OCI-LY1 (cell line): ENCODE results near the gene DHX32.
A peak's percentile ranks its signal among the peaks of the same experiment; 100 is the strongest.

ENCODE experiments used
- H2AFZ ChIP-seq: fragments of 200-600 bp; sonication (generic), shearing (Covaris generic); 2 replicates; pipeline ENCODE4 v1.6.0; 2014; ENCODE audit warnings: antibody characterized with exemption, mild to moderate bottlenecking, low read length
- H3F3A ChIP-seq: fragments of 200-600 bp; sonication (generic), shearing (Covaris generic); 2 replicates; pipeline ENCODE4 v1.6.0; 2014; ENCODE audit warnings: mild to moderate bottlenecking, antibody characterized with exemption, low read length, moderate library complexity; ENCODE audit not compliant: insufficient read depth
- H3K27ac ChIP-seq: fragments of 200-600 bp; sonication (generic); 2 replicates; pipeline ENCODE4 v1.5.1; 2014; ENCODE audit warnings: low read length, mixed run types, mild to moderate bottlenecking, low read depth; ENCODE audit not compliant: poor library complexity, severe bottlenecking
- H3K27me3 ChIP-seq: fragments of 200-600 bp; sonication (generic); 2 replicates; pipeline ENCODE4 v1.6.0; 2014; ENCODE audit warnings: antibody characterized with exemption, mild to moderate bottlenecking, low read length, moderate library complexity; ENCODE audit not compliant: insufficient read depth
- H3K36me3 ChIP-seq: fragments of 200-600 bp; sonication (generic); 2 replicates; pipeline ENCODE4 v1.6.1; 2014; ENCODE audit warnings: mild to moderate bottlenecking, antibody characterized with exemption, low read length, moderate library complexity, mixed read lengths; ENCODE audit not compliant: insufficient read depth
- H3K4me1 ChIP-seq: fragments of 200-600 bp; sonication (generic); 2 replicates; pipeline ENCODE4 v1.5.1; 2014; ENCODE audit warnings: mild to moderate bottlenecking, low read length, moderate library complexity; ENCODE audit not compliant: insufficient read depth, severe bottlenecking
- H3K4me2 ChIP-seq: fragments of 200-600 bp; sonication (generic), shearing (Covaris generic); 2 replicates; pipeline ENCODE4 v1.6.1; 2014; ENCODE audit warnings: low read length
- H3K4me3 ChIP-seq: fragments of 200-600 bp; sonication (generic); 2 replicates; pipeline ENCODE4 v1.5.1; 2014; ENCODE audit warnings: low read length, low read depth, mild to moderate bottlenecking, mixed read lengths; ENCODE audit not compliant: poor library complexity, severe bottlenecking
- H3K79me2 ChIP-seq: fragments of 200-600 bp; shearing (Covaris generic); 2 replicates; pipeline ENCODE4 v1.6.1; 2016; ENCODE audit warnings: mixed run types, low read length, mixed read lengths; ENCODE audit not compliant: insufficient read depth
- H3K9ac ChIP-seq: fragments of 200-600 bp; sonication (generic), shearing (Covaris generic); 2 replicates; pipeline ENCODE4 v1.6.1; 2014; ENCODE audit warnings: mild to moderate bottlenecking, low read length, mixed read lengths
- H3K9me2 ChIP-seq: fragments of 200-600 bp; sonication (generic), shearing (Covaris generic); 2 replicates; pipeline ENCODE4 v1.6.1; 2014; ENCODE audit warnings: low read depth, mild to moderate bottlenecking, low read length, mixed read lengths
- H3K9me3 ChIP-seq: fragments of 200-600 bp; shearing (Covaris generic); 2 replicates; pipeline ENCODE4 v1.6.1; 2014; ENCODE audit warnings: low read length, mixed read lengths
- H4K20me1 ChIP-seq: fragments of 200-600 bp; sonication (generic), shearing (Covaris generic); 2 replicates; pipeline ENCODE4 v1.6.0; 2016; ENCODE audit warnings: mild to moderate bottlenecking, low read length; ENCODE audit not compliant: insufficient read depth
- EZH2 ChIP-seq: fragments of 200-600 bp; sonication (generic), shearing (Covaris generic); IDR thresholded peaks from 2 replicates; pipeline ENCODE4 v1.8.0; 2017; ENCODE audit warnings: borderline replicate concordance, mixed run types, mild to moderate bottlenecking, antibody characterized with exemption, low read length, moderate library complexity, mixed read lengths
- TF ChIP-seq, protein P1 (sequence below): fragments of 200-600 bp; sonication (generic), shearing (Covaris generic); IDR thresholded peaks from 2 replicates; pipeline ENCODE4 v1.5.1; 2017; ENCODE audit warnings: mild to moderate bottlenecking, antibody characterized with exemption, low read length, moderate library complexity, mixed read lengths

DHX32 gene

DNA sequence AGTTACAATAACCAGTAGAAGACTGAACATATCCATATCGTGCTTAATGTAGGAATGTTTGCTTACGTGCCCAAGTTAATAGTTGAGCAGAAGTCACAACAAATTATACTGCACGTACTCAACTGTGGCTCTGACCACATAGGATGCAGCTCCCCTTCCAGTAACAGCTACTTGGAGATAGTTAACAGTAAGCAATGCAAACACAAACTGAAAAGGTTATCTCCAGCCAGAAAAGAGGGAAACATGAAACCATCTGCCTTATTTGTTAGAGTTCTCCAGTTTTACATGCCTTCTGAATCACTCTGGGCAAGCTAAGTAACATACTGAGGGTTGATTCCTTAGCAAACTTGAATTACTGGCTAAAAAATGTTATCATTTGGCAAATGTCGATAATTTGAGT lies 9.8 kb downstream of the DHX32 start:
- no peak overlapping the region for H3K27ac ChIP-seq
- H3K9ac ChIP-seq, result no peak overlapping the region
- H2AFZ ChIP-seq, result no peak overlapping the region
- peaks cover 3% of the 10 kb centered on the region; the same call in 1 of the 2 replicates for H3K9me3 ChIP-seq
- H3F3A ChIP-seq, result no peaks in the 10 kb centered on the region
- H3K9me2 ChIP-seq, result no peaks in the 10 kb centered on the region
- H3K27me3 ChIP-seq, result peaks cover 3% of the 10 kb centered on the region; the same call in 1 of the 2 replicates
- no peaks in the 10 kb centered on the region for H3K4me1 ChIP-seq
- no peak overlapping the region for H3K4me2 ChIP-seq
- no peak overlapping the region for H3K4me3 ChIP-seq
- no peaks in the 10 kb centered on the region for H4K20me1 ChIP-seq
- no peaks in the 10 kb centered on the region for H3K36me3 ChIP-seq
- no peak for TF ChIP-seq EZH2
- TF ChIP-seq, protein P1, sequence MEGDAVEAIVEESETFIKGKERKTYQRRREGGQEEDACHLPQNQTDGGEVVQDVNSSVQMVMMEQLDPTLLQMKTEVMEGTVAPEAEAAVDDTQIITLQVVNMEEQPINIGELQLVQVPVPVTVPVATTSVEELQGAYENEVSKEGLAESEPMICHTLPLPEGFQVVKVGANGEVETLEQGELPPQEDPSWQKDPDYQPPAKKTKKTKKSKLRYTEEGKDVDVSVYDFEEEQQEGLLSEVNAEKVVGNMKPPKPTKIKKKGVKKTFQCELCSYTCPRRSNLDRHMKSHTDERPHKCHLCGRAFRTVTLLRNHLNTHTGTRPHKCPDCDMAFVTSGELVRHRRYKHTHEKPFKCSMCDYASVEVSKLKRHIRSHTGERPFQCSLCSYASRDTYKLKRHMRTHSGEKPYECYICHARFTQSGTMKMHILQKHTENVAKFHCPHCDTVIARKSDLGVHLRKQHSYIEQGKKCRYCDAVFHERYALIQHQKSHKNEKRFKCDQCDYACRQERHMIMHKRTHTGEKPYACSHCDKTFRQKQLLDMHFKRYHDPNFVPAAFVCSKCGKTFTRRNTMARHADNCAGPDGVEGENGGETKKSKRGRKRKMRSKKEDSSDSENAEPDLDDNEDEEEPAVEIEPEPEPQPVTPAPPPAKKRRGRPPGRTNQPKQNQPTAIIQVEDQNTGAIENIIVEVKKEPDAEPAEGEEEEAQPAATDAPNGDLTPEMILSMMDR, result no peak
- H3K79me2 ChIP-seq, result no peaks in the 10 kb centered on the region

DNA sequence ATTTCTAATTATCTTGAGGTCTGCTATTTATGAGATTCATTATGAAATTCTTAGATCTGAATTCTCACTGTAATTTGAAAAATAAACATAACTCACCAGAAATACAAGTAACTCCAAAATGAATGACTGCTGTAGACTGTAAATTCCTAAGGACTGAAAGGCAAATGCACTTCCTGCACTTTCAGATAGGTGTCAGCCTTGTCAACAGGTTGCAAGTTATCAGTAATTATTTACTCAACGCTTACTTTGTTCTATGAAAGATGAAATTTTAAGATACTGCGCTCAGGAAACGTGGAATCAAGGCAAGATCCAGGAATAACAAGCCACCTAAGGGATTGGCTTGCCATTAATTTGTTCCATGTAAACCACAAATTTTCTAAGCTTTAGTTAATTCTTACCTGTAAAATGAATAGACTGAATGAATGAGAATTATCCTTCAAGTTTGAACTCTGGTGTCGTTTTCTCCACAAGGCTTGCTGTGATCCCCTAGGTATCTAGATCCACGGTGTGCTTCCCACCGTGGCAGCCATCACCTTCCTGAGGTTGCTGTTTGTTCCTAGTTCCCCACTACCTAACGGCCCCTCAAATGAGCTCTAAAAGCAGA lies 12.6 kb downstream of the DHX32 start:
- Histone ChIP-seq H2AFZ (no peak overlapping the region), H3K27me3 (peaks cover 7% of the 10 kb centered on the region; the same call in 1 of the 2 replicates), H3K27ac (no peak overlapping the region), H3K36me3 (no peaks in the 10 kb centered on the region), H3K9me3 (no peaks in the 10 kb centered on the region), H3K4me3 (no peak overlapping the region), H3K79me2 (no peaks in the 10 kb centered on the region), H3F3A (no peaks in the 10 kb centered on the region), H4K20me1 (no peaks in the 10 kb centered on the region), H3K4me2 (no peak overlapping the region), H3K9ac (no peak overlapping the region), H3K9me2 (no peaks in the 10 kb centered on the region), H3K4me1 (no peaks in the 10 kb centered on the region)
- no peak for TF ChIP-seq EZH2
- TF ChIP-seq, protein P1, result peak; percentile 75

DNA sequence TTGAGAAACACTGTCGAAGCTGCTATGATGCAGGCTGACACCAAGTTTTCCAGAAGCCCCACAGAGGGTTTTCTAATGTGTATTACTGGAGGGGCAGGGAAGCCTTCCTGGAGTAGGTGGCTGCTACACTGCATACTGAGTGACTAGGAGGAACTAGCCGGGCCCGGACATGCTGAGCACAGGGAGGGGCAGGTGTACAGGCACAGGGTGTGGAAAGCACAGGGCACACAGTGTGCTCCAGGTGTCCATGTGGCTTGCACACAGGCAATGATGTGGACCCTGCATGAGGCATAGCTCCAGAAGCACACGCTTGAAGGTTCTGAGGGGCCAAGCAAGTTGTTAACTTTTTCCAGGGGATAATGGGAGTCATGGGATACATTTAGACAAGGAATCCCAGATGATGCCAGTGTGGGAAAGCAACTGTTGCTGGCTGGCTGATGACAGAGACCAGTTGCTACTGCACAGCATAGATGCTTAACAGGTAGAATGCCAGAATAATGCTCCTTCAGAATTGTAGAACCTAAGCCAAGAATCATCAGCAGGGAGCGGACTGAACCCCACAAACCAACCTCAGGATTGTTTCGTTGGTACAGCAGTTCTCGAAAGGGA lies 14.6 kb downstream of the DHX32 start:
- no peak overlapping the region for H3K9ac ChIP-seq
- no peaks in the 10 kb centered on the region for H4K20me1 ChIP-seq
- H3K36me3 ChIP-seq, result no peaks in the 10 kb centered on the region
- no peak overlapping the region for H3K27ac ChIP-seq
- H3K9me2 ChIP-seq, result no peaks in the 10 kb centered on the region
- no peaks in the 10 kb centered on the region for H3F3A ChIP-seq
- H3K9me3 ChIP-seq, result no peaks in the 10 kb centered on the region
- H3K4me1 ChIP-seq, result no peaks in the 10 kb centered on the region
- no peaks in the 10 kb centered on the region for H3K79me2 ChIP-seq
- H2AFZ ChIP-seq, result no peak overlapping the region
- no peak overlapping the region for H3K4me2 ChIP-seq
- H3K27me3 ChIP-seq, result peaks cover 7% of the 10 kb centered on the region; the same call in 1 of the 2 replicates
- TF ChIP-seq, protein P1, result no peak
- TF ChIP-seq EZH2, result no peak
- no peak overlapping the region for H3K4me3 ChIP-seq
